ENCODE results near the gene AURKAIP1.

The AURKAIP1 gene

GRCh38 chr1:1359664-1360468, 15.1 kb downstream of the AURKAIP1 start:
- no peak for DNase-seq

- DNase-seq = no peak
These were observed 15.7 kb downstream of the AURKAIP1 start for GRCh38 chr1:1359308-1359663.

- DNase-seq = no peak
These were observed 16.4 kb downstream of the AURKAIP1 start, which contains the start of gene MXRA8 for GRCh38 chr1:1358433-1359271. TSS of gene MXRA8 (minus strand) at chr1:1358555. CDS start at chr1:1358504, 51 bp downstream.

GRCh38 chr1:1357871-1358432, 17.1 kb downstream of the AURKAIP1 start:
- no peak for DNase-seq

GRCh38 chr1:1356796-1357401, 18.1 kb downstream of the AURKAIP1 start:
- no peak for DNase-seq

- no peak for DNase-seq
These were observed 18.7 kb downstream of the AURKAIP1 start for GRCh38 chr1:1356166-1356795.

GRCh38 chr1:1355416-1355815, 19.6 kb downstream of the AURKAIP1 start:
- DNase-seq = no peak

- DNase-seq = no peak
These were observed 20.4 kb downstream of the AURKAIP1 start for GRCh38 chr1:1354271-1355247.

- no peak for DNase-seq
These were observed 21.4 kb downstream of the AURKAIP1 start for GRCh38 chr1:1353389-1354151.

GRCh38 chr1:1352786-1353388, 22.1 kb downstream of the AURKAIP1 start:
- DNase-seq = no peak

GRCh38 chr1:1351511-1352427, 23.2 kb downstream of the AURKAIP1 start:
- DNase-seq = peak in 1 of 2 experiments; percentile 58

- DNase-seq = peak in 1 of 2 experiments; percentile 80
These were observed 25.6 kb downstream of the AURKAIP1 start, which contains the start of gene DVL1 for GRCh38 chr1:1349256-1350012. TSS of gene DVL1 (minus strand) at chr1:1349418. CDS start at chr1:1349065, 353 bp downstream.

GRCh38 chr1:1348420-1349255, 26.4 kb downstream of the AURKAIP1 start:
- DNase-seq = no peak

GRCh38 chr1:1347663-1348419, 27.2 kb downstream of the AURKAIP1 start:
- no peak for DNase-seq

- DNase-seq = no peak
These were observed 27.9 kb downstream of the AURKAIP1 start for GRCh38 chr1:1347026-1347595.

- DNase-seq = no peak
These were observed 28.5 kb downstream of the AURKAIP1 start for GRCh38 chr1:1346501-1346890.

Measured in NCI-H446 (cell line).